ENCODE results near the gene PRR3. TPM values are rescaled to one million over a fixed set of nuclear protein-coding genes. Genes with fewer than 3 reads are reported as not detected.

PRR3 gene
- total and polyA plus RNA-seq, 2 of the 13 experiments (the other 11 are each of a cell fraction or from before 2014, with no cell fraction given) = 14.6 to 21.2 TPM

DNA sequence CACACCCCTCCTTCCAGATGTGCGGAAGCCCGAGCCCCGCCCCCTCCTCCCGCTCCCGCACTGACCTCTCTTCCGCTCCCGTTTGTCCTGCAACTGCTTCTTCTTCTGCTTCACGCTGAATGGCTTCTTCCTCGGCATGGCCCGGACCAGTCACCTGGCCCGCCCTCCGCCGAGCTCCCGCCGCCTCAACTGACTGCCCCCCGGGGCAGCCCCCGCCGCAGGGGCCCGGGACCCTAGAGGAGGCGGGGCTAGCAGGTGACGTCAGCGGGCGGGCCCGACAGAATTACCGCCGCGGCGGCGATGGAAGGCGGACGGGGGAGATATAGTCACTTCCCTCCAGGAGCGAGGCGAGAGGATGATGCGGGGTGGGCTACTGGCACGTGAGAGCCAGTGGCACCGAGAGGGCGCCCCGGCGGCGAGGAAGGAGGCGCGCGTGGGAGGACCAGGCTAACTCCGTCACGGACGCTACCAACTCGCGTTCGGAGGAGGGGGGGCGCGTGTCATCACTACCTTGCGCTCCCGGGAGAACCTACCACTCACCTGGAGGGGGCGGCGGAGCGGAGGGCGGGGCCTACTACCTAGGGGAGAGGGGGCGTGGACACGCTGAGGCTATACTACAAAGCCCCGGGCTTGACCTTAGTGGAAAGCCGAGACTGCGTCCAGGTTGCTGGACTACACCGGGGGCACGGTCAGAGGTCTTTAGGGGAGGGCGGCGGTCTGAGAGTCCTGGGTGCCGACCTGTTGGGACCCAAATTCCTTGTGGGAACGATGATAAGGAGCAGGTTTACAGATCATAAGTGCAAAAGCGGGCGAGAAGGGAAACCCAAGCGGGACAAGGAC lies 809 bp upstream of the PRR3 start, which contains the start of gene GNL1 (continued):
- TF ChIP-seq, protein P1, sequence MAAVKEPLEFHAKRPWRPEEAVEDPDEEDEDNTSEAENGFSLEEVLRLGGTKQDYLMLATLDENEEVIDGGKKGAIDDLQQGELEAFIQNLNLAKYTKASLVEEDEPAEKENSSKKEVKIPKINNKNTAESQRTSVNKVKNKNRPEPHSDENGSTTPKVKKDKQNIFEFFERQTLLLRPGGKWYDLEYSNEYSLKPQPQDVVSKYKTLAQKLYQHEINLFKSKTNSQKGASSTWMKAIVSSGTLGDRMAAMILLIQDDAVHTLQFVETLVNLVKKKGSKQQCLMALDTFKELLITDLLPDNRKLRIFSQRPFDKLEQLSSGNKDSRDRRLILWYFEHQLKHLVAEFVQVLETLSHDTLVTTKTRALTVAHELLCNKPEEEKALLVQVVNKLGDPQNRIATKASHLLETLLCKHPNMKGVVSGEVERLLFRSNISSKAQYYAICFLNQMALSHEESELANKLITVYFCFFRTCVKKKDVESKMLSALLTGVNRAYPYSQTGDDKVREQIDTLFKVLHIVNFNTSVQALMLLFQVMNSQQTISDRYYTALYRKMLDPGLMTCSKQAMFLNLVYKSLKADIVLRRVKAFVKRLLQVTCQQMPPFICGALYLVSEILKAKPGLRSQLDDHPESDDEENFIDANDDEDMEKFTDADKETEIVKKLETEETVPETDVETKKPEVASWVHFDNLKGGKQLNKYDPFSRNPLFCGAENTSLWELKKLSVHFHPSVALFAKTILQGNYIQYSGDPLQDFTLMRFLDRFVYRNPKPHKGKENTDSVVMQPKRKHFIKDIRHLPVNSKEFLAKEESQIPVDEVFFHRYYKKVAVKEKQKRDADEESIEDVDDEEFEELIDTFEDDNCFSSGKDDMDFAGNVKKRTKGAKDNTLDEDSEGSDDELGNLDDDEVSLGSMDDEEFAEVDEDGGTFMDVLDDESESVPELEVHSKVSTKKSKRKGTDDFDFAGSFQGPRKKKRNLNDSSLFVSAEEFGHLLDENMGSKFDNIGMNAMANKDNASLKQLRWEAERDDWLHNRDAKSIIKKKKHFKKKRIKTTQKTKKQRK (IDR thresholded peaks at IDR 0.05; ENCODE audit: low read length) = no peak
- TF ChIP-seq ZNF33A (CRISPR knock-in tag; IDR thresholded peaks at IDR 0.05; ENCODE audit: borderline replicate concordance) (no peak), ZSCAN9 (CRISPR knock-in tag; IDR thresholded peaks at IDR 0.05; ENCODE audit: borderline replicate concordance) (no peak), IKZF1 (IDR thresholded peaks at IDR 0.05) (no peak), ARNT (IDR thresholded peaks at IDR 0.05) (no peak), SMARCE1 (IDR thresholded peaks at IDR 0.05; ENCODE audit: borderline replicate concordance) (no peak), KDM1A (CRISPR knock-in tag; IDR thresholded peaks at IDR 0.05) (no peak), RBM22 (optimal IDR thresholded peaks at IDR 0.05; ENCODE audit: low read length) (no peak), TBX2 (CRISPR knock-in tag; IDR thresholded peaks at IDR 0.05; ENCODE audit: borderline replicate concordance) (peak; percentile 84), ZNF703 (CRISPR knock-in tag; IDR thresholded peaks at IDR 0.05; ENCODE audit: borderline replicate concordance) (no peak), PITX1 (CRISPR knock-in tag; IDR thresholded peaks at IDR 0.05) (peak; percentile 56), SNAPC2 (CRISPR knock-in tag; IDR thresholded peaks at IDR 0.05) (peak; percentile 90), TCF12 (IDR thresholded peaks at IDR 0.05) (no peak), TCF12 (CRISPR knock-in tag; IDR thresholded peaks at IDR 0.05) (no peak)
- TF ChIP-seq, protein P2, sequence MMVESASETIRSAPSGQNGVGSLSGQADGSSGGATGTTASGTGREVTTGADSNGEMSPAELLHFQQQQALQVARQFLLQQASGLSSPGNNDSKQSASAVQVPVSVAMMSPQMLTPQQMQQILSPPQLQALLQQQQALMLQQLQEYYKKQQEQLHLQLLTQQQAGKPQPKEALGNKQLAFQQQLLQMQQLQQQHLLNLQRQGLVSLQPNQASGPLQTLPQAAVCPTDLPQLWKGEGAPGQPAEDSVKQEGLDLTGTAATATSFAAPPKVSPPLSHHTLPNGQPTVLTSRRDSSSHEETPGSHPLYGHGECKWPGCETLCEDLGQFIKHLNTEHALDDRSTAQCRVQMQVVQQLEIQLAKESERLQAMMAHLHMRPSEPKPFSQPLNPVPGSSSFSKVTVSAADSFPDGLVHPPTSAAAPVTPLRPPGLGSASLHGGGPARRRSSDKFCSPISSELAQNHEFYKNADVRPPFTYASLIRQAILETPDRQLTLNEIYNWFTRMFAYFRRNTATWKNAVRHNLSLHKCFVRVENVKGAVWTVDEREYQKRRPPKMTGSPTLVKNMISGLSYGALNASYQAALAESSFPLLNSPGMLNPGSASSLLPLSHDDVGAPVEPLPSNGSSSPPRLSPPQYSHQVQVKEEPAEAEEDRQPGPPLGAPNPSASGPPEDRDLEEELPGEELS (CRISPR knock-in tag; IDR thresholded peaks at IDR 0.05) = no peak; the same call in 1 of the 2 replicates
- TF ChIP-seq, protein P3, sequence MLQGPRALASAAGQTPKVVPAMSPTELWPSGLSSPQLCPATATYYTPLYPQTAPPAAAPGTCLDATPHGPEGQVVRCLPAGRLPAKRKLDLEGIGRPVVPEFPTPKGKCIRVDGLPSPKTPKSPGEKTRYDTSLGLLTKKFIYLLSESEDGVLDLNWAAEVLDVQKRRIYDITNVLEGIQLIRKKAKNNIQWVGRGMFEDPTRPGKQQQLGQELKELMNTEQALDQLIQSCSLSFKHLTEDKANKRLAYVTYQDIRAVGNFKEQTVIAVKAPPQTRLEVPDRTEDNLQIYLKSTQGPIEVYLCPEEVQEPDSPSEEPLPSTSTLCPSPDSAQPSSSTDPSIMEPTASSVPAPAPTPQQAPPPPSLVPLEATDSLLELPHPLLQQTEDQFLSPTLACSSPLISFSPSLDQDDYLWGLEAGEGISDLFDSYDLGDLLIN (CRISPR knock-in tag; IDR thresholded peaks at IDR 0.05; ENCODE audit: borderline replicate concordance) = peak; percentile 70
- TF ChIP-seq, protein P4, sequence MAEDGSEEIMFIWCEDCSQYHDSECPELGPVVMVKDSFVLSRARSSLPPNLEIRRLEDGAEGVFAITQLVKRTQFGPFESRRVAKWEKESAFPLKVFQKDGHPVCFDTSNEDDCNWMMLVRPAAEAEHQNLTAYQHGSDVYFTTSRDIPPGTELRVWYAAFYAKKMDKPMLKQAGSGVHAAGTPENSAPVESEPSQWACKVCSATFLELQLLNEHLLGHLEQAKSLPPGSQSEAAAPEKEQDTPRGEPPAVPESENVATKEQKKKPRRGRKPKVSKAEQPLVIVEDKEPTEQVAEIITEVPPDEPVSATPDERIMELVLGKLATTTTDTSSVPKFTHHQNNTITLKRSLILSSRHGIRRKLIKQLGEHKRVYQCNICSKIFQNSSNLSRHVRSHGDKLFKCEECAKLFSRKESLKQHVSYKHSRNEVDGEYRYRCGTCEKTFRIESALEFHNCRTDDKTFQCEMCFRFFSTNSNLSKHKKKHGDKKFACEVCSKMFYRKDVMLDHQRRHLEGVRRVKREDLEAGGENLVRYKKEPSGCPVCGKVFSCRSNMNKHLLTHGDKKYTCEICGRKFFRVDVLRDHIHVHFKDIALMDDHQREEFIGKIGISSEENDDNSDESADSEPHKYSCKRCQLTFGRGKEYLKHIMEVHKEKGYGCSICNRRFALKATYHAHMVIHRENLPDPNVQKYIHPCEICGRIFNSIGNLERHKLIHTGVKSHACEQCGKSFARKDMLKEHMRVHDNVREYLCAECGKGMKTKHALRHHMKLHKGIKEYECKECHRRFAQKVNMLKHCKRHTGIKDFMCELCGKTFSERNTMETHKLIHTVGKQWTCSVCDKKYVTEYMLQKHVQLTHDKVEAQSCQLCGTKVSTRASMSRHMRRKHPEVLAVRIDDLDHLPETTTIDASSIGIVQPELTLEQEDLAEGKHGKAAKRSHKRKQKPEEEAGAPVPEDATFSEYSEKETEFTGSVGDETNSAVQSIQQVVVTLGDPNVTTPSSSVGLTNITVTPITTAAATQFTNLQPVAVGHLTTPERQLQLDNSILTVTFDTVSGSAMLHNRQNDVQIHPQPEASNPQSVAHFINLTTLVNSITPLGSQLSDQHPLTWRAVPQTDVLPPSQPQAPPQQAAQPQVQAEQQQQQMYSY (CRISPR knock-in tag; IDR thresholded peaks at IDR 0.05) = no peak
- TF ChIP-seq, protein P5, sequence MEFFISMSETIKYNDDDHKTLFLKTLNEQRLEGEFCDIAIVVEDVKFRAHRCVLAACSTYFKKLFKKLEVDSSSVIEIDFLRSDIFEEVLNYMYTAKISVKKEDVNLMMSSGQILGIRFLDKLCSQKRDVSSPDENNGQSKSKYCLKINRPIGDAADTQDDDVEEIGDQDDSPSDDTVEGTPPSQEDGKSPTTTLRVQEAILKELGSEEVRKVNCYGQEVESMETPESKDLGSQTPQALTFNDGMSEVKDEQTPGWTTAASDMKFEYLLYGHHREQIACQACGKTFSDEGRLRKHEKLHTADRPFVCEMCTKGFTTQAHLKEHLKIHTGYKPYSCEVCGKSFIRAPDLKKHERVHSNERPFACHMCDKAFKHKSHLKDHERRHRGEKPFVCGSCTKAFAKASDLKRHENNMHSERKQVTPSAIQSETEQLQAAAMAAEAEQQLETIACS (CRISPR knock-in tag; IDR thresholded peaks at IDR 0.05) = no peak
